Keratinocyte (primary cell): ENCODE data around the gene CRK.

Experiments used
- CTCF ChIP-seq, 3 experiments: IDR thresholded peaks in 1 of 3; conservative IDR thresholded peaks in 1 of 3; optimal IDR thresholded peaks in 1 of 3; 2 replicates in 2 of 3; 3 replicates in 1 of 3; pipeline versions ENCODE3 to v1.5.1; 2011; ENCODE audit warnings: low read length in 3 of 3, mild to moderate bottlenecking in 3 of 3, moderate library complexity in 2 of 3, control low read depth in 1 of 3, inconsistent platforms in 1 of 3; ENCODE audit not compliant: insufficient read depth in 2 of 3; ENCODE audit errors: extremely low read depth in 1 of 3
- EZH2 ChIP-seq: IDR thresholded peaks from one replicate; pipeline ENCODE4 v1.6.1; 2012; ENCODE audit warnings: inconsistent platforms, mild to moderate bottlenecking, low read length, moderate library complexity

- no peak for TF ChIP-seq CTCF (optimal IDR thresholded peaks at IDR 0.05 in 1 of 3, IDR thresholded peaks at IDR 0.05 in 1 of 3, conservative IDR thresholded peaks at IDR 0.05 in 1 of 3; ENCODE audit: extremely low read depth in 1 of 3, insufficient read depth in 2 of 3, low read length in 3 of 3)
- TF ChIP-seq EZH2 = no peak
Observed at GRCh38 chr17:1482680-1483079, 26.6 kb upstream of the CRK start.
